ENCODE measurements around the gene MECP2. TPM values are rescaled to one million over a fixed set of nuclear protein-coding genes. Genes with fewer than 3 reads are reported as not detected.
A peak's percentile ranks its signal among the peaks of the same experiment; 100 is the strongest.

Gene MECP2
- total RNA-seq, 1 donor from 2014 or later = 43.7 TPM

GRCh38 chrX:154056770-154057241, 40.7 kb downstream of the MECP2 start:
- DNase-seq (ENCODE audit: extremely low spot score, unreplicated experiment) = no peak
- no peak for TF ChIP-seq CTCF (IDR thresholded peaks at IDR 0.05)
- Mint-ChIP-seq H3K36me3 (ENCODE audit: unreplicated experiment) (no peaks in the 10 kb centered on the region), H3K27me3 (ENCODE audit: unreplicated experiment) (no peaks in the 10 kb centered on the region), H3K9me3 (ENCODE audit: unreplicated experiment) (no peaks in the 10 kb centered on the region), H3K4me3 (ENCODE audit: unreplicated experiment) (no peak overlapping the region), H3K4me1 (ENCODE audit: unreplicated experiment) (peaks cover 39% of the 10 kb centered on the region), H3K27ac (ENCODE audit: unreplicated experiment) (no peak overlapping the region)

- Mint-ChIP-seq H3K27ac (ENCODE audit: unreplicated experiment) (peak overlapping the region; percentile 48), H3K4me3 (ENCODE audit: unreplicated experiment) (no peak overlapping the region), H3K4me1 (ENCODE audit: unreplicated experiment) (peaks cover 33% of the 10 kb centered on the region), H3K9me3 (ENCODE audit: unreplicated experiment) (no peaks in the 10 kb centered on the region), H3K36me3 (ENCODE audit: unreplicated experiment) (peaks cover 7% of the 10 kb centered on the region), H3K27me3 (ENCODE audit: unreplicated experiment) (no peaks in the 10 kb centered on the region)
- TF ChIP-seq CTCF (IDR thresholded peaks at IDR 0.05) = peak; percentile 81
- DNase-seq (ENCODE audit: extremely low spot score, unreplicated experiment) = no peak
These were observed 46.2 kb downstream of the MECP2 start for GRCh38 chrX:154051201-154051810.

GRCh38 chrX:154050113-154050495, 47.4 kb downstream of the MECP2 start:
- Mint-ChIP-seq H3K36me3 (ENCODE audit: unreplicated experiment) (peaks cover 7% of the 10 kb centered on the region), H3K27me3 (ENCODE audit: unreplicated experiment) (no peaks in the 10 kb centered on the region), H3K9me3 (ENCODE audit: unreplicated experiment) (no peaks in the 10 kb centered on the region), H3K27ac (ENCODE audit: unreplicated experiment) (no peak overlapping the region), H3K4me1 (ENCODE audit: unreplicated experiment) (peaks cover 40% of the 10 kb centered on the region), H3K4me3 (ENCODE audit: unreplicated experiment) (no peak overlapping the region)
- DNase-seq (ENCODE audit: extremely low spot score, unreplicated experiment) = no peak
- no peak for TF ChIP-seq CTCF (IDR thresholded peaks at IDR 0.05)

GRCh38 chrX:154049209-154050112, 48.1 kb downstream of the MECP2 start:
- Mint-ChIP-seq H3K27me3 (ENCODE audit: unreplicated experiment) (no peaks in the 10 kb centered on the region), H3K36me3 (ENCODE audit: unreplicated experiment) (peaks cover 7% of the 10 kb centered on the region), H3K4me1 (ENCODE audit: unreplicated experiment) (peaks cover 43% of the 10 kb centered on the region), H3K9me3 (ENCODE audit: unreplicated experiment) (no peaks in the 10 kb centered on the region), H3K4me3 (ENCODE audit: unreplicated experiment) (no peak overlapping the region), H3K27ac (ENCODE audit: unreplicated experiment) (no peak overlapping the region)
- DNase-seq (ENCODE audit: extremely low spot score, unreplicated experiment) = no peak
- TF ChIP-seq CTCF (IDR thresholded peaks at IDR 0.05) = no peak

GRCh38 chrX:154048398-154048797, 49.1 kb downstream of the MECP2 start:
- H3K27me3 Mint-ChIP-seq (ENCODE audit: unreplicated experiment) = no peaks in the 10 kb centered on the region
- no peaks in the 10 kb centered on the region for H3K9me3 Mint-ChIP-seq (ENCODE audit: unreplicated experiment)
- no peak overlapping the region for H3K4me3 Mint-ChIP-seq (ENCODE audit: unreplicated experiment)
- no peak for TF ChIP-seq CTCF (IDR thresholded peaks at IDR 0.05)
- peaks cover 7% of the 10 kb centered on the region for H3K36me3 Mint-ChIP-seq (ENCODE audit: unreplicated experiment)
- peak overlapping the region; percentile 5 for H3K27ac Mint-ChIP-seq (ENCODE audit: unreplicated experiment)
- H3K4me1 Mint-ChIP-seq (ENCODE audit: unreplicated experiment) = peaks cover 52% of the 10 kb centered on the region
- no peak for DNase-seq (ENCODE audit: extremely low spot score, unreplicated experiment)
